Glomerular endothelial cell (primary cell): ENCODE results near the gene SF3A2. TPM values are rescaled to one million over a fixed set of nuclear protein-coding genes. Genes with fewer than 3 reads are reported as not detected.

Source experiments
- DNase-seq: peaks from one replicate; pipeline ENCODE4 v3.0.0-alpha.2; 2011; ENCODE audit warnings: low read depth, low spot score; ENCODE audit errors: extremely low read depth
- total RNA-seq: library from RNA; depleted of rRNA; stranded (reverse); fragments of >200 nt; gene quantifications from 2 replicates; pipeline ENCODE4 v1.2.3, GENCODE V29; 2015

SF3A2 gene
- total RNA-seq, 1 donor from 2014 or later, result 90.2 TPM

DNA sequence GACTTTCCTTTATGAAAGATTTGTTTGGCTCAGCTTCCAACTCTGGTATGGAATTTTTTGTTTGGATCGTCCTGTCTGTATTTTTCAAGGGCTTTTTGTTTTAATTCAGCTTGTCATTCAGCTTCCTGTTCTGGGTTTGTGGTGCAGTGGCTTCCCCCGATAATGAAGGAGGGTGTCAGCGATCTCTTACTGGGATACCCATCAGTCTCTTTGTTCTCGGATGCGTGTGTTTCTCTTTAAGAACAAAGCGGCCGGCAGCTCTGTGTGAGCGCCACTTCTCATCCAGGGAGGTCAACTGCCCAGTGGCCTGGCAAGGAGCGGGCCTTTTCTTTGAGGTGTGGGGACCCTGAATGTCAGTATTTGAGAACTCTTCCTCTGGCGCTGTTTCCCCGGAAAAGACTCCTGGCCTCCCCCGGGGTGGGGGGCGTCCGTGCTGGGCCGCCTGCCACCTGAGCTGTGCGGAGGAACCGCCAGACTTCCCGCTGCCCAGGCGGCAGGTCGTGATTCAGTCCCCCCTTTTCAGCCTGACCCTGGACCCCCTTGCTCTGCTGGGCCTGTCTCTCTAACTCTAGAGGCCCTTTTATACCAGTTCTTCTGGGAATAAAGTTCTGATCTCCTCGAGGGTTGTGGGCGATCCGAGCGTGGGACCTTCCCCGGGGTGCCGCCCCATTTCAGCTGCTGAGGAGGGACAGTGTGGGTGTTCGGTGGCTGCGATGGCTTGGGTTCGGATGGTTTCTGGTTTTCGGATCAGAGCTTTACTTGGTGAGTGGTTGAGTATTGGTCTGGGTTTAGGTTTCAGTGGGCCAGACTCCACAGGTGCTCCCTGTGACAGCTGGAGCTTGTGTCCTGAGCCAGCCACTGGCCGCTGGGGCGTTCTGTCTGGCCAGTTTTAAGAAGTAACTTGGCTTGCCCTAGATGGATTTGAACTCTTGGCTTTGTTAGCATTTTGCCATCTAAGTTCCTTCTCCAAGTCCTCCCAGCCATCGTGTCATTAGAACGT lies 3.4 kb downstream of the SF3A2 start:
- DNase-seq, result peak; percentile 56

DNA sequence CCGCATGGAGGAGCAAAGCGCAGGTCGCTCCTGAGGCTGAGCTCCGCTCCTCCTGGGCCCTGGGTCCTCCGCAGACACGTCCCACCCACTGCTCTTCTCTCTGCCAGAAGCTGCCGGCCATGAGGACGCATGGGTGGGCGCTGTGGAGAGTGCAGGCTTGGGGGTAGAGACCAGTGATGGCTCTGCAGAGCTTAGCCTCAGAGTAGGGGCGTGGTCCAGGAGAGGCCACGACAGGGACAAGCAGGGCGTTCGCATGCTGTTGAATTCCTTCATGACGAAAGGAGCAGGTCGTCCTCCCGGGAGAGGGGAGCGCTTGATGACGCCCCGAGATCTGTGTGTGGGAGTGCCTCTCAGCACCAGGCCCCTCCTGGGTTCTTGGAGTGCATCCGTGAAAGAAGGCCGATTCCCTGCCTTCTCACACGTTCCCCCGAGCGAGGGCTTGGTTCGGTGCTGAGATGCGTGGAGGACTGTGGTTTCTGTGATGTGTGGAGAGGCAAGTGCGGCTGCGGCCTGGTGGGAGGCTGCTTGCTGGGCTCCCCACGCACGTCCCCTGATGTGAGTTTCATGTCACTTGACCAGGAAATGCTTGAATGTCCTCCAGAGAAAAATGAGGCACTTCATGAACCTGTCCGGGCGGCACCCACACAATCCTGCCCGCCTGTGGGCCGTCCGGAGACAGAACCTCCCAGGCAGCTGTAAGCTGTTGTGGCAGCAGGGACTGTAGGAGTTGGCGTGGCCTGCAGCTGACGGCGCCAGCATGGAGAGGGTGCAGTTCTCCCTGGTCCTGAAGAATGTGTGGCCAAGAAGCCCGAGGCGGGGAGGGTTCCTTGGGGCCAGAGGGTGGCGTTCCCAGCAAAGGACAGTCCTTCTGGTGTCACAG lies 4.5 kb downstream of the SF3A2 start:
- DNase-seq, result no peak

DNA sequence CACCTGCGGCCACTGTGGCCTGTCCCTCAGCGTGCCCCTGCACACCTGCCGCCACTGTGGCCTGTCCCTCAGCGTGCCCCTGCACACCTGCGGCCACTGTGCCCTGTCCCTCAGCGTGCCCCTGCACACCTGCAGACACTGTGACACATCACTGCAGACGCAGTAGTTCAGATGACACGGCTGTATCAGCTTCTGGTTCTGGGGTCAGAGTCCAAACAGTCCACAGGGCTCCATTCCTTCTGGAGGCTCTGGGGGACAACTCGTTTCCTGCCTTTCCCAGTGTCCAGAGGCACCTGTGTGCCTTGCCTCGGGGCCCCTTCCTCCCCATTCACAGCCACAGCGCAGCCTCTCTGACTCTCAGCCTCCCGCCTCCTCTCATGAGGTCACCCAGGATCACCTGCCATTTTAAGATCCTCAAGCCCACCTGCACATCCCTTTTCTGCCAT lies 5.5 kb downstream of the SF3A2 start:
- DNase-seq, result no peak

DNA sequence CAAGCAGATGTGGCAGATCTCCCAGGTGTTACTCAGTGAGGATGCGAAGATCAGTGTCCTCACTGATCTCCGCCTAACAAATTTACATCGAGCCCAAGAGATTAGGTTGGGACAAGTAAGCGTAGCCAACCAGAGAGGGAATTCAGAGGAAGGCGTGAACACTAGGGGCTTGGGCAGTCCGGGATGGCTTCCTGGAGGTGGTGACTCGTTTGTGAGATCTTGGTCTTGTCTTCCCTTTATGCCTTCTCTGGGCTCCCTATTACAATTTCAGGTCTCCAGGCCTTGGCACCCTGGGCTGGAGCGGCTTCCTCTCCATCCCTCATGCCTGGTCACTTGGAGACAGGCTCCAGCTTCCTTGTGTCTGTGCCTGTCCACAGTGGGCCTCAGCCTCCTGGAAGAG lies 6.2 kb downstream of the SF3A2 start:
- DNase-seq, result no peak

DNA sequence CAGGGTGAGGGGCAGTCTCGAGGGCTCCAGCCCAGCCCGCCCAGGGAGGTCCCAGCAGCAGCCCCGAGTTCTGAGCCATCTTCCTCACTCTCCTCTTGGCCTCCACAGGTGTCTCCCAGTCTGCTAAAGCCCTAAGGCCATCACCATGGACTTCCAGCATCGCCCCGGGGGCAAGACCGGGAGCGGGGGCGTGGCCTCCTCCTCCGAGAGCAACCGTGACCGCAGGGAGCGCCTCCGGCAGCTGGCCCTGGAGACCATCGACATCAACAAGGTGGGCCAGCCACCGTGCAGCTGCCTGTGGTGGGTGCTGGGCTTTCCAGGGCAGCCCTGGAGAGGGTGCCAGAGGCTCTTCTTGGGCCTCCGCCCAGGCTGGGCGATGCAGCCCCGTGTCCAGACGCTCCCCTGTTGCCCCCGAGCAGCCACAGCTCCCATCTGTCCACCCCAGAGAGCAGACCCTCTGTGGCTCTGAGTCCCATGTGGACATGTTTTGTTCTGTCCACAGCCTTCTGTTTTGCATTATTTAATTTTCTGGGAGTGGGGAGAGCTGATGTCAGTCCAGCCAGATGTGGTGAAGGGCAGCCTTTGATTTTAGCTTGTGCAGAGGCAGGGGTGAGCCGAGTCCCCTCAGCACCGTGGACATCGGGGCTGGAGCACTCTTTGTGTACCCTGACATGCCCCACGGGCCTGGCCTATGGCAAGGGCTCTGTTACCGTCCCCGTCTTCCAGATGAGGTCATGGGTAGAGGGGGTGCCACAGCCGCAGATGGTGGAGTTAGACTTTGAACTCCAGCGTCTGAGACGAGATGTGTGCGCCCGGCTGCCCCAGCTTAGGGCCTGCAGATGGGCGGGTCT lies 6.9 kb downstream of the SF3A2 start:
- no peak for DNase-seq

DNA sequence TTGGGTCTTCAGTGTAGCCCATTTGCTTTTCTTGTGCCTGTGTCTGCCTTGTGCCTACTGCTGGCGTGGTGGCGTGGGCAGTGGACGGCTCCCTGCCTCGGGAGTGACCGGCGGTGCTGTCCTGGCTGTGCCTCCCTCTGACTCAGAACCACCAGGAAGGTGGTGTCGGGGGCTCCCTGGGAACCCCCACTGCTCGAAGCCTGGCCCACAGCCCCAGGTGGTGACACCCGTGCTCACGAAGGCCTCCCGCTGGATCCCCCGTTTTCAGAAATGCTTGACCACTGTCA lies 7.4 kb downstream of the SF3A2 start:
- no peak for DNase-seq

DNA sequence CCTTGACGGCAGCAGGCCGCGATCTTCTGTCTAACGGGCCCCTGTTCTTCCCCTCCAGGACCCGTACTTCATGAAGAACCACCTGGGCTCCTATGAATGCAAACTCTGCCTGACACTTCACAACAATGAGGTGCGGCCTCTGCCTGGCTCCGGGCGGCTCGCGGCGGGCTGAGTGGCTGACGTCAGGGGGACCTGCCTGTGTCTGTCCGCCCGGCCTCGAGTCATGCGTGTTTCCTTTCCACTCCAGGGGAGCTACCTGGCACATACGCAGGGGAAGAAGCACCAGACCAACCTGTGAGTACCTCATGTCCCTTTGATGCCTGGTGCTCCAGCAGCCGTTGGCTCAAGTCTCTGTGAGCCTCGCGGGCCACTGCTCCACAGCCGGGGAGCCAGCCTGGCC lies 7.9 kb downstream of the SF3A2 start:
- DNase-seq, result no peak

DNA sequence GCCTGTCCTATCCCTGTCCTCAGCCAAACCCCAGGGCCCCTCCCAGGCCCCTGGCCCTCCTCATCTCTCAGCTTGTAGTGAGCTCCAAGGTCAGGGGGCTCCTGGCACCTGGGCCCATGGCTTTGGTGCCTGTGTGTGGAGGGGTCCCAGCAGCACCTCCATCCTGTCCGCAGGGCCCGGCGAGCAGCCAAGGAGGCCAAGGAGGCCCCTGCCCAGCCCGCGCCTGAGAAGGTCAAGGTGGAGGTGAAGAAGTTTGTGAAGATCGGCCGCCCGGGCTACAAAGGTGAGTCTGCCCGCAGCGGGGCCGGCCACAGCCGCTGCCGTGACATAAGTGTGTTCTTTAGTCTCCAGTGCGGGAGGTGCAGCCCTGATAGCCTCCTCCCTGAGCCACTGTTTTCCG lies 8.6 kb downstream of the SF3A2 start:
- DNase-seq, result no peak

DNA sequence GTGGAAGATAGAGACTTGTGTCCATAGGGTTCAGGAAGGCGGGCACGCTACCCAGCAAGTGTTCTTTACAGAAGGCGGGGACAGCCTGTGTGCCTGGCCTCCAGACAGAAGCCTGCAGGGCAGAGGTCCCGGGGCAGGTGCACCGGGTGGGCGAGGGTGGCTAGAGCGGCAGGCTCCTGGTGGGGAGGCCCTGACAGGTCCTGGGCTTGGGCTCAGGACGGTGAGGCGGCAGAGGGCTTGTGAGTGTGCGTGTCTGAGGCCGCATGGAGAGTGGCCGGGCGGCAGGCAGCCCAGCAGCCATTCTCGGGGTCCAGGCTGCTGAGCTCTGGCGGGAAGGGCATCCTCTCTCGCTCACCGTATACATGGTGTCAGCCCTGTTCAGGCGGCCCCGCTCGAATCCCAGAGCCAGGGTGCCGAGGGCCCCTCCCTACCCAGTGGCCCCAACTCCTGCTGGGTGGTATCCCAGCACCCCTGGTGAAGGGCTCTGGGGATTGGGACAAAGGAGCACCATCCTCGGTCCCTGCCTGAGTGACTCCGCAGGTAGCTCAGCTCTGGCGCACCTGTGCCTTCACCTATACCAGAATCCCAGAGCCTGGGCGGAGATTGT lies 9.5 kb downstream of the SF3A2 start:
- DNase-seq, result no peak

DNA sequence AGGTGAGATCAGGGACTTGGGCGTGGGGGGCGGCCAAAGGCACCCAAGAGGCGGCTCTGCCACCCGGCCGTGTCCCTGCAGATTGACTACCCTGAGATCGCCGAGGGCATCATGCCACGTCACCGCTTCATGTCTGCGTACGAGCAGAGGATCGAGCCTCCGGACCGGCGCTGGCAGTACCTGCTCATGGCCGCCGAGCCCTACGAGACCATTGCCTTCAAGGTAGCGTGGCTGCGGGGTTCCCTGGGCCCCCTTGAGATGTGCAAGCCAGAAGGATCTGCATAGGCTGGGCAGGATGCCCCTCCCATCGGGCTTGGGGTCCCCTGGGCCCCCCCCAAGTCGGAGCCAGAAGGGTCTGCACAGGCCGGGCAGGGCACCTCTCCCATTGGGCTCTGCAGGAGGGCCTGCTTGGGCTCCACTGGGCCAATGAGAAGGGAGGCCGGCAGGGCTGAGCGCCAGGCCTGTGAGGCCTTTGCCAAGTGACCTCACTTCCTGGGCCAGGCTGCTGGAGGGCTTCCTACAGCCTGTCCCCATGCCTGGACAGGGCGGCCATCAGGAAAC lies 10.3 kb downstream of the SF3A2 start:
- DNase-seq, result no peak

DNA sequence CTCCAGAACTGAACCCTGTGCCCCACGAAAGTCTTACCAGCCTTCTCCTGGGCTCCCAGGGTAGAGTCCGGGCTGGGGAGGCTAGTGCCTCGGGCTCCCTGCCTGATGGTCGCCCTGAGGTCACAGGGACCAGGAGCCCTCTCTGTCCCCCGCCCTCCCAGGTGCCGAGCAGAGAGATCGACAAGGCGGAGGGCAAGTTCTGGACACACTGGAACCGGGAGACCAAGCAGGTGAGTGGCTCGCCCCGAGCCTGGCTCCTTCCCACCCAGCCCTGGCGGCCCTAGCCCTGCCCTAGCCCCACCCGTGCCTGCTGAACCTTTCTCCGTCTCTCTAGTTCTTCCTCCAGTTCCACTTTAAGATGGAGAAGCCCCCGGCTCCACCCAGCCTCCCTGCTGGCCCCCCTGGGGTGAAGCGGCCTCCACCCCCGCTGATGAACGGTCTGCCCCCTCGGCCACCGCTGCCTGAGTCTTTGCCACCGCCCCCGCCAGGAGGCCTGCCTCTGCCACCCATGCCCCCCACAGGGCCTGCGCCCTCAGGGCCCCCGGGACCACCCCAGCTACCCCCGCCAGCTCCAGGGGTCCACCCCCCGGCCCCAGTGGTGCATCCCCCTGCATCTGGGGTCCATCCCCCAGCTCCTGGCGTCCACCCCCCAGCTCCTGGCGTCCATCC lies 10.9 kb downstream of the SF3A2 start:
- no peak for DNase-seq

DNA sequence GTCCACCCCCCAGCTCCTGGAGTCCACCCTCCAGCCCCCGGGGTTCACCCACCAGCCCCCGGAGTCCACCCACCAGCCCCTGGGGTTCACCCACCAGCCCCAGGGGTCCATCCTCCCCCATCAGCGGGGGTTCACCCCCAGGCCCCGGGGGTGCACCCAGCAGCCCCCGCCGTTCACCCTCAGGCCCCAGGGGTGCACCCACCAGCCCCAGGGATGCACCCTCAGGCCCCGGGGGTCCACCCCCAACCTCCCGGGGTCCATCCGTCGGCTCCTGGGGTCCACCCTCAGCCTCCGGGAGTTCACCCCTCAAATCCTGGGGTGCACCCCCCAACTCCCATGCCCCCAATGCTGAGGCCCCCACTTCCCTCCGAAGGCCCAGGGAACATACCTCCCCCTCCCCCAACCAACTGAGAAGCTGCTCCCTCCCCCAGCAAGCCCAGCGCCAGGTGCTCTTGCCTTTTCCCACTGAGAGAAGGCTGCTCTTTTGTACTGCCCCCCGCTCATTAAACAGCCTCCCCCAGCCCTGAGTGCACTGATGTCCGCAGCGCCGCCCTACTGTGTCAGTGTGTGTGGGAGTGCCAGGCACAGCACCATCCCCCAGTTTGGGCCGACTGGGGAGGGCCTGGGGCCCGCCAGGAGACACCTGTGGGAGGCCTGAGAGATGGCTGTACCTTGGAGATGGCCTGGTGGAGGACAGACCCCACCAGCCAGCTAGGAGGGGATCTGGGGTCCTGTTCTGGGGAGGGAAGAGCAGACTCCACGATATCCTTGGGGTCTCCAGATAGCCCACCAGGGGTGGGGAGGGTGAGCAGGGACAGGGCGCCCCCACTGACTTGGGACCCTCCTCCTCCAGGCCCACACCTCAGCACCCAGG lies 11.7 kb downstream of the SF3A2 start:
- DNase-seq, result no peak

DNA sequence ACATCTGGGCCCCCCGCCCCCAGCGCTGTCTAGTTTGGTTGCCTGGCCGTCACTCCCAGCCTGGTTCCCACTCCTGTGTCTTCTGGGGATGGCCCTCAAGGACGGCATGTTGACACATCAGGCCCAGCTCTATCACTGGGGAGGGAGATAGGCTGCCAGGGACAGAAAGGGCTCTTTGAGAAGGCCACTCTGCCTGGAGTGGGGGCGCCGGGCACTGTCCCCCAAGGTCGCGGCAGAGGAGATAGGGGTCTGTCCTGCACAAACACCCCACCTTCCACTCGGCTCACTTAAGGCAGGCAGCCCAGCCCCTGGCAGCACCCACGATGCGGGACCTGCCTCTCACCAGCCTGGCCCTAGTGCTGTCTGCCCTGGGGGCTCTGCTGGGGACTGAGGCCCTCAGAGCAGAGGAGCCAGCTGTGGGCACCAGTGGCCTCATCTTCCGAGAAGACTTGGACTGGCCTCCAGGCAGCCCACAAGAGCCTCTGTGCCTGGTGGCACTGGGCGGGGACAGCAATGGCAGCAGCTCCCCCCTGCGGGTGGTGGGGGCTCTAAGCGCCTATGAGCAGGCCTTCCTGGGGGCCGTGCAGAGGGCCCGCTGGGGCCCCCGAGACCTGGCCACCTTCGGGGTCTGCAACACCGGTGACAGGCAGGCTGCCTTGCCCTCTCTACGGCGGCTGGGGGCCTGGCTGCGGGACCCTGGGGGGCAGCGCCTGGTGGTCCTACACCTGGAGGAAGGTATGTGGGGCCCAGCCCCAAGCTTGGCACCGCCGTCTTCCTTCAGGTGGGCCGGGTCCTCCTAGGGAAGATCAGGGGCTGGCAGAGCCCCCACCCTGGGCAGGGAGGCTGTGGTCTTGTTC lies 12.6 kb downstream of the SF3A2 start, which contains the start of gene AMH:
Gene AMH (plus strand): TSS at position 314 of the 857 bp plus-strand sequence. CDS start 10 bp downstream, at position 324.
- no peak for DNase-seq

DNA sequence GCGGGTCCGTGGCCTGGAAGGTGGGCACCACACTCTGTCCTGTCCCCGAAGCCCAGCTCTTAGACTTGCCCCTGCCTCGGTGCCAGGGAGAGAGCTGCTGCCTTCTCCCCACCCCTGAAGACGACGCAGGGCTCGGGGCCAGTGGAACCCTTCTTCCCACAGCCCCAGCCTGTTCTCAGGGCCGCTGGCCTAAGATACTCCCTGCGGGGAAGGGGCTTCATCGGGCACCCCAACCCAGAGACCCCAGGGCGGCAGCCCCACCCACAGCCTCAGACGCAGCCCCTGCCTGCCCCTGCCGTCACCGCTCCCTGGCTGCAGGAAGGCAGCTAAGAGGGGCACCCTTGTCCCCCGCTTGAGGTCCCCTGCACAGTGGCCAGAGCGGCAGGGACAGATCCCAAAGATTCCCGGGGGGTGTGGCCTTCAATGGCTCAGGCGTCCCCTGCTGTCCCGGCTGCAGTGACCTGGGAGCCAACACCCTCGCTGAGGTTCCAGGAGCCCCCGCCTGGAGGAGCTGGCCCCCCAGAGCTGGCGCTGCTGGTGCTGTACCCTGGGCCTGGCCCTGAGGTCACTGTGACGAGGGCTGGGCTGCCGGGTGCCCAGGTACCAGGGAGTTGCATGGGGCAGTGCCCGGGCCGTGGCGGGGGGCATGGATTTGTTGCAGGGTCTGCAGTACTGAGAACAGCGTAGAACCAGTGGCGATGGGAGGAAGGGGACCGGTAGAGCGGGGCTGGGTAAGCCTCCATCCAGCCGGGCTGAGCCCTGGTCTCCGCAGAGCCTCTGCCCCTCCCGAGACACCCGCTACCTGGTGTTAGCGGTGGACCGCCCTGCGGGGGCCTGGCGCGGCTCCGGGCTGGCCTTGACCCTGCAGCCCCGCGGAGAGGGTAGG lies 13.5 kb downstream of the SF3A2 start:
- no peak for DNase-seq

DNA sequence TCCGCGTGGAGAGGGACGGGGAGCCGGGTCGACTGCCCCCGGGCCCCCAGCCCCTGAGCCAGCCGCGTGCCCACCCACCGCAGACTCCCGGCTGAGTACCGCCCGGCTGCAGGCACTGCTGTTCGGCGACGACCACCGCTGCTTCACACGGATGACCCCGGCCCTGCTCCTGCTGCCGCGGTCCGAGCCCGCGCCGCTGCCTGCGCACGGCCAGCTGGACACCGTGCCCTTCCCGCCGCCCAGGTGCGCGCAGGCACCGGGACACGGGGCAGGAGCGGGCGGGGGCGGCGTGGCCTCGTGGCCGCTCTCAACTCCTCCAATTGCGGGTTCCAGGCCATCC lies 14.1 kb downstream of the SF3A2 start:
- no peak for DNase-seq
